ENCODE data around the gene RTTN.

DNA sequence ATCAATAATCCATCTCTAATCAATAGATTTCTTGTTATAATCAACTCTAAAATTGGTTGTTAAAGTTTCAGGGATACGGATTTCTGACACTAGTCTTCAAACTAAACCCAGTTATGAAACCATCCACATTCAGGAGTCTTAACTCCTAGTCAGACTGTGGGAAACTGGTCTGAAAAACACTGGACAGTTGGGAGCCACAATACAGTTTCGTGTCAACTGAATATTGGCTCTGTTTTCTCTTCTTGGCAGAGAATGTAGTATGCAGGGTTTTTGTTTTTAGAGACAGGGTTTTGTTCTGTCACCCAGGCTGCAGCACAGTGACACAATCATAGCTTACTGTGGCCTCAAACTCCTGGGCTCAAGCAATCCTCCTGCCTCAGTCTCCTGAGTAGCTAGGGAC, 123.1 kb downstream of the RTTN start:
- TF ChIP-seq CTCF (IDR thresholded peaks at IDR 0.05; ENCODE audit: borderline replicate concordance, extremely low read depth, low read length, poor library complexity, severe bottlenecking) (no peak), EZH2 (IDR thresholded peaks at IDR 0.05; ENCODE audit: borderline replicate concordance, low read depth, low read length, severe bottlenecking) (no peak)
